ENCODE results near the gene LRTM2.

LRTM2 gene

GRCh38 chr12:1857821-1858220 is 37.5 kb downstream of the LRTM2 start:
- no peak for DNase-seq

GRCh38 chr12:1858456-1858855 is 38.1 kb downstream of the LRTM2 start:
- no peak for DNase-seq

- no peak for DNase-seq
Observed at GRCh38 chr12:1859643-1860042, 39.3 kb downstream of the LRTM2 start.

GRCh38 chr12:1862973-1863372 is 42.6 kb downstream of the LRTM2 start:
- DNase-seq, result no peak

GRCh38 chr12:1863823-1864222 is 43.5 kb downstream of the LRTM2 start:
- DNase-seq, result no peak

- DNase-seq, result no peak
Observed at GRCh38 chr12:1864456-1864855, 44.1 kb downstream of the LRTM2 start.

GRCh38 chr12:1864867-1865266 is 44.5 kb downstream of the LRTM2 start:
- DNase-seq, result no peak

GRCh38 chr12:1865284-1865866 is 45.0 kb downstream of the LRTM2 start:
- no peak for DNase-seq

- DNase-seq, result no peak
Observed at GRCh38 chr12:1869145-1869544, 48.8 kb downstream of the LRTM2 start.

- DNase-seq, result no peak
Observed at GRCh38 chr12:1870086-1870485, 49.7 kb downstream of the LRTM2 start.

GRCh38 chr12:1870998-1871917 is 50.9 kb downstream of the LRTM2 start:
- no peak for DNase-seq

GRCh38 chr12:1872001-1872400 is 51.6 kb downstream of the LRTM2 start:
- DNase-seq, result no peak

GRCh38 chr12:1872448-1872847 is 52.1 kb downstream of the LRTM2 start:
- no peak for DNase-seq

- no peak for DNase-seq
Observed at GRCh38 chr12:1873531-1874510, 53.5 kb downstream of the LRTM2 start.

GRCh38 chr12:1875608-1876007 is 55.2 kb downstream of the LRTM2 start:
- DNase-seq, result no peak

- no peak for DNase-seq
Observed at GRCh38 chr12:1876086-1876485, 55.7 kb downstream of the LRTM2 start.

GRCh38 chr12:1877169-1877878 is 57.0 kb downstream of the LRTM2 start:
- DNase-seq, result no peak

- DNase-seq, result no peak
Observed at GRCh38 chr12:1878214-1878613, 57.8 kb downstream of the LRTM2 start.

- no peak for DNase-seq
Observed at GRCh38 chr12:1878695-1879094, 58.3 kb downstream of the LRTM2 start.

GRCh38 chr12:1879633-1880032 is 59.3 kb downstream of the LRTM2 start:
- no peak for DNase-seq
